HepG2 (cell line): ENCODE results near the gene MSTN.

Source experiments
- BRCA1 ChIP-seq: sonication (generic); formaldehyde crosslinking; IDR thresholded peaks from 2 replicates; pipeline ENCODE4 v1.4.0; 2020; ENCODE audit warnings: missing genetic modification reagents
- ZNF678 ChIP-seq: sonication (generic); formaldehyde crosslinking; IDR thresholded peaks from 2 replicates; pipeline ENCODE4 v1.4.0; 2020; ENCODE audit warnings: mild to moderate bottlenecking, missing genetic modification reagents

DNA sequence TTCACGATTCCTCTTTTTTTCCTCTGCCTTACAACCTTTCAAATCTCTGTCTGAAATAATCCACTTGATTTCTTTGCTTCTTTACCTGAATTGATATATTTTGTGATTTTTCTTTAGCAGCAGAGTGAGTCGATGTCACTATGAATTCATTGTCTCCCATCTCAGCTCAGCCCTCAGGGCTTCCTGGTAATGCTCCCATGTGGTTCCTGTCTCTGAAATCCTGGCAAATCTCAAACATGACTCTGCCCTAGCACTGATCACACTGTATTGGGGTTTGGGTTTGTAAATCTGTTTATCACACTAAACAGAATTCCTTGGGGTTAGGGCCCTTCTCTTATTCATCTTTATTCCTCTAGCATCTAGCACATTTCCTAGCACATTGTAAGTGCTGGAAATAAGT, 43.0 kb upstream of the MSTN start:
- no peak for TF ChIP-seq ZNF678 (CRISPR knock-in tag)
- no peak for TF ChIP-seq BRCA1 (CRISPR knock-in tag)
